T-cell (primary cell): ENCODE measurements around the gene FDXACB1. TPM values are rescaled to one million over a fixed set of nuclear protein-coding genes. Genes with fewer than 3 reads are reported as not detected.
A peak's percentile ranks its signal among the peaks of the same experiment; 100 is the strongest.

Experiments
- ATAC-seq, 4 experiments: fragments of 200-7000 bp in 3 of 4; fragments of 150-1000 bp in 1 of 4; cut with Tn5 transposase; replicated peaks in 1 of 4; 1 replicate in 3 of 4; 2 replicates in 1 of 4; pipeline ENCODE4 v1.10.0; 2021; ENCODE audit warnings: moderate library complexity in 3 of 4, mild to moderate bottlenecking in 2 of 4, moderate number of reproducible peaks in 1 of 4
- CTCF ChIA-PET, 2 donors: fragments of 300-600 bp; sonication (Branson Sonifier 250); formaldehyde crosslinking; loops; one replicate each; lab custom pipeline; 2022; ENCODE audit warnings: antibody characterized with exemption in 2 of 2; lab: Charles Lee
- POLR2A ChIA-PET, 2 donors: fragments of 300-600 bp; sonication (Branson Sonifier 250); formaldehyde crosslinking; loops; one replicate each; lab custom pipeline; 2022; ENCODE audit warnings: antibody characterized with exemption in 2 of 2; lab: Charles Lee
- DNase-seq, 35 experiments: peaks; one replicate each; pipeline versions ENCODE4 v3.0.0 to v3.0.0-alpha.2; 2013 to 2023
- H3K27ac ChIP-seq: one replicate; pipeline ENCODE4 v1.5.1; 2013; ENCODE audit warnings: low read length
- H3K27me3 ChIP-seq, 2 experiments: replicated peaks in 1 of 2; 1 replicate in 1 of 2; 2 replicates in 1 of 2; pipeline versions ENCODE4 v1.6.1 to v1.7.0; 2013; ENCODE audit warnings: low read length in 1 of 2, mixed read lengths in 1 of 2; ENCODE audit not compliant: control insufficient read depth in 2 of 2, insufficient read depth in 2 of 2; ENCODE audit errors: extremely low read depth in 1 of 2
- H3K36me3 ChIP-seq, 2 donors: 1 replicate in 1 of 2; 2 replicates in 1 of 2; pipeline versions ENCODE4 v1.6.1 to v1.7.0; 2013; ENCODE audit warnings: low read length in 1 of 2; ENCODE audit not compliant: control insufficient read depth in 2 of 2, insufficient read depth in 1 of 2; ENCODE audit errors: extremely low read depth in 1 of 2
- H3K4me1 ChIP-seq, 2 experiments: 1 replicate in 1 of 2; 2 replicates in 1 of 2; pipeline versions ENCODE4 v1.6.1 to v1.7.0; 2013; ENCODE audit warnings: low read length in 2 of 2, mixed read lengths in 1 of 2; ENCODE audit not compliant: insufficient read depth in 2 of 2, control insufficient read depth in 1 of 2; ENCODE audit errors: extremely low read depth in 1 of 2
- H3K4me3 ChIP-seq, 2 donors: 1 replicate in 1 of 2; 2 replicates in 1 of 2; pipeline versions ENCODE4 v1.5.1 to v1.7.0; 2013; ENCODE audit warnings: mild to moderate bottlenecking in 2 of 2, low read length in 1 of 2, moderate library complexity in 1 of 2; ENCODE audit not compliant: control insufficient read depth in 1 of 2; ENCODE audit errors: extremely low read depth in 1 of 2
- H3K9me3 ChIP-seq: 2 replicates; pipeline ENCODE4 v1.7.0; 2013
- H3K27ac Mint-ChIP-seq, 2 donors: one replicate each; pipeline ENCODE4 v1.8.0; 2020 to 2021; ENCODE audit warnings: mild to moderate bottlenecking in 2 of 2, mixed read lengths in 2 of 2
- H3K27me3 Mint-ChIP-seq, 2 donors: one replicate each; pipeline ENCODE4 v1.8.0; 2021 to 2022; ENCODE audit warnings: mixed read lengths in 2 of 2
- H3K36me3 Mint-ChIP-seq: one replicate; pipeline ENCODE4 v1.8.0; 2021; ENCODE audit warnings: mixed read lengths
- H3K4me1 Mint-ChIP-seq, 3 donors: one replicate each; pipeline ENCODE4 v1.8.0; 2020 to 2022; ENCODE audit warnings: mixed read lengths in 3 of 3, mild to moderate bottlenecking in 1 of 3
- H3K4me3 Mint-ChIP-seq, 3 donors: one replicate each; pipeline ENCODE4 v1.8.0; 2020 to 2022; ENCODE audit warnings: mild to moderate bottlenecking in 3 of 3, mixed read lengths in 3 of 3, moderate library complexity in 3 of 3
- H3K9me3 Mint-ChIP-seq, 3 donors: one replicate each; pipeline ENCODE4 v1.8.0; 2020 to 2022; ENCODE audit warnings: mixed read lengths in 3 of 3
- WGBS: methylation state at CpG from one replicate; pipeline ENCODE4 v1.1.5; 2013; ENCODE audit warnings: missing lambda C conversion rate; ENCODE audit not compliant: insufficient coverage; 5-methylcytosine and 5-hydroxymethylcytosine counted together
- total RNA-seq, 35 experiments: library from RNA in 6 of 35; stranded (reverse) in 6 of 35; fragments of 120-200 nt in 1 of 35; gene quantifications; one replicate each; pipeline versions ENCODE4 v1.2.1 to v1.2.4 and lab custom pipeline; 2013 to 2026

FDXACB1 gene
- total RNA-seq (1 to 10 TPM; 3.8 to 6.0 (median 4.3) TPM), total RNA-seq (lab: John Stamatoyannopoulos, UW) (2.1 to 14.2 (median 4.7) reads per million in 29 experiments)
- 6.4 TPM for total RNA-seq (2013)

- ATAC-seq: peak; percentile 85 to 91 (median 87)
- Histone ChIP-seq H3K27me3 (no peaks in the 10 kb centered on the region), H3K9me3 (no peaks in the 10 kb centered on the region), H3K36me3 (peaks cover 0 to 23% of the 10 kb centered on the region in 2 donors), H3K4me3 (peak within 1 kb of the TSS; percentile 78 to 80), H3K27ac (peak within 1 kb of the TSS; percentile 98), H3K4me1 (peaks cover 2 to 12% of the 10 kb centered on the region in 2 experiments)
- Mint-ChIP-seq H3K27me3 (no peaks in the 10 kb centered on the region), H3K27ac (peak within 1 kb of the TSS; percentile 97 to 98), H3K9me3 (no peaks in the 10 kb centered on the region), H3K36me3 (peaks cover 18% of the 10 kb centered on the region), H3K4me3 (peak within 1 kb of the TSS; percentile 81 to 91 (median 91)), H3K4me1 (peaks cover 16 to 25% (median 22%) of the 10 kb centered on the region in 3 donors)
- ChIA-PET CTCF (interaction anchor here (0.7 to 4.2 kb wide), 4 partner anchors 8 to 127 kb away, joined by 3 to 13 read pairs (median 3); partner anchors contain the start of gene ALG9 (in 1 of the 2)), POLR2A (no interaction called here)
- whole genome bisulfite sequencing: 0% methylated on average over 49 of the region's 55 CpGs
- peak; percentile 91 to 98 (median 95) for DNase-seq
These were observed at the start of gene FDXACB1, which contains the start of gene CFAP68 for GRCh38 chr11:111878849-111879636. Gene FDXACB1 (minus strand): TSS chr11:111879165. CDS start chr11:111879132, 33 bp downstream. Gene CFAP68 (plus strand): TSS chr11:111879541. CDS start chr11:111879561, 20 bp downstream.

GRCh38 chr11:111926505-111927391 is 47.8 kb upstream of the FDXACB1 start:
- Mint-ChIP-seq H3K27ac (peak overlapping the region; percentile 92 to 93), H3K4me1 (peaks cover 11 to 15% (median 14%) of the 10 kb centered on the region in 3 donors), H3K36me3 (no peaks in the 10 kb centered on the region), H3K27me3 (no peaks in the 10 kb centered on the region), H3K9me3 (no peaks in the 10 kb centered on the region), H3K4me3 (peak overlapping the region; percentile 79 to 82 (median 80))
- Histone ChIP-seq H3K36me3 (no peaks in the 10 kb centered on the region), H3K27me3 (no peaks in the 10 kb centered on the region), H3K27ac (peak overlapping the region; percentile 86), H3K9me3 (no peaks in the 10 kb centered on the region), H3K4me1 (peaks cover 2 to 19% of the 10 kb centered on the region in 2 experiments), H3K4me3 (peak overlapping the region; percentile 38 to 58)
- DNase-seq: peak; percentile 85 to 98 (median 92)
- ChIA-PET CTCF (interaction anchor here (0.6 to 2.0 kb wide), 21 partner anchors 9 to 353 kb away, joined by 3 to 20 read pairs (median 4); partner anchors contain the start of genes ALG9 (in 1 of the 2), CFAP68 (in 1 of the 2), FDXACB1 (in 1 of the 2) and NKAPD1 (in 1 of the 2)), POLR2A (interaction anchor here (0.5 to 1.2 kb wide), 16 partner anchors 9 to 330 kb away, joined by 3 to 13 read pairs (median 4); partner anchors contain the start of genes ALG9 (in 1 of the 2) and TIMM8B (in 1 of the 2))
- 0% methylated on average over 36 of the region's 47 CpGs for WGBS
- ATAC-seq: peak; percentile 90 to 95 (median 91)

- Mint-ChIP-seq H3K27me3 (peaks cover 0 to 1% of the 10 kb centered on the region in 2 donors), H3K4me1 (peaks cover 11 to 14% (median 13%) of the 10 kb centered on the region in 3 donors), H3K27ac (peak overlapping the region; percentile 92 to 93), H3K4me3 (peak overlapping the region; percentile 60 to 80 (median 79)), H3K36me3 (no peaks in the 10 kb centered on the region), H3K9me3 (no peaks in the 10 kb centered on the region)
- WGBS: 99% methylated on average over 10 of the region's 16 CpGs
- ATAC-seq (no peak), DNase-seq (no peak)
- H3K36me3 ChIP-seq: no peaks in the 10 kb centered on the region
- CTCF ChIA-PET: interaction anchor here (1.0 to 2.0 kb wide), 10 partner anchors 13 to 354 kb away, joined by 3 to 20 read pairs (median 4); partner anchors contain the start of genes ALG9 (in 1 of the 2), CFAP68 (in 1 of the 2), FDXACB1 (in 1 of the 2) and SDHD (in 1 of the 2)
- H3K9me3 ChIP-seq: no peaks in the 10 kb centered on the region
- H3K4me3 ChIP-seq: no peak overlapping the region
- peak overlapping the region; percentile 86 for H3K27ac ChIP-seq
- POLR2A ChIA-PET: interaction anchor here (0.5 to 1.1 kb wide), 4 partner anchors 11 to 160 kb away, joined by 3 to 7 read pairs (median 4); no protein-coding TSS in a partner anchor
- no peaks in the 10 kb centered on the region for H3K27me3 ChIP-seq
- H3K4me1 ChIP-seq: peaks cover 2 to 19% of the 10 kb centered on the region in 2 experiments
These were observed 47.0 kb upstream of the FDXACB1 start for GRCh38 chr11:111925953-111926352.

DNA sequence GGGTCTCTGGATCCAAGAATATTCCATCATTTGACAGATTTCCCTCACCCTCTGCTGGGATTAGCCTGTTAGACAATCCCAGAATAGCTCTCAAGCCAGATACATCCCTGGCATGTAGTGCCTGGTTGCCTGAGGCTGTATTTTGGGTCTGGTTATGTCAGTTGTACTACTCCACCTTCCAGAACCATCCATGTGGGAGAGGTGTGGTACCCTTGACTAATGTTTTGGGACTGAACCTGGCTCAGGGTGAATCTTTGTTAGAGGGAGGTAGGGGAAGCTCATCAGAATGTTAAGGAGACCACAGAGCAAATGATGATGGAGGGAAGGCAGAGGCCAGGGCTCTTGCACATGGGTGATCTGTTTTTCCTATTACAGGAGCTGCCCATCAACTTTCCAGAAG is 45.0 kb upstream of the FDXACB1 start:
- Histone ChIP-seq H3K4me1 (peaks cover 2 to 19% of the 10 kb centered on the region in 2 experiments), H3K27me3 (peaks cover 0 to 6% of the 10 kb centered on the region in 2 experiments), H3K4me3 (no peak overlapping the region), H3K27ac (no peak overlapping the region), H3K36me3 (no peaks in the 10 kb centered on the region), H3K9me3 (no peaks in the 10 kb centered on the region)
- Mint-ChIP-seq H3K9me3 (no peaks in the 10 kb centered on the region), H3K4me3 (no peak overlapping the region), H3K4me1 (peaks cover 11 to 14% (median 13%) of the 10 kb centered on the region in 3 donors), H3K27me3 (peaks cover 0 to 8% of the 10 kb centered on the region in 2 donors), H3K27ac (peak overlapping the region in 1 of 2 donors; percentile 14), H3K36me3 (no peaks in the 10 kb centered on the region)
- ChIA-PET CTCF (interaction anchor here in 1 of 2 donors (1.2 kb wide), 1 partner anchor 42 kb away, joined by 3 read pairs; no protein-coding TSS in a partner anchor), POLR2A (interaction anchor here in 1 of 2 donors (1.1 kb wide), 1 partner anchor 12 kb away, joined by 3 read pairs; no protein-coding TSS in a partner anchor)
- DNase-seq (no peak), ATAC-seq (no peak)

DNA sequence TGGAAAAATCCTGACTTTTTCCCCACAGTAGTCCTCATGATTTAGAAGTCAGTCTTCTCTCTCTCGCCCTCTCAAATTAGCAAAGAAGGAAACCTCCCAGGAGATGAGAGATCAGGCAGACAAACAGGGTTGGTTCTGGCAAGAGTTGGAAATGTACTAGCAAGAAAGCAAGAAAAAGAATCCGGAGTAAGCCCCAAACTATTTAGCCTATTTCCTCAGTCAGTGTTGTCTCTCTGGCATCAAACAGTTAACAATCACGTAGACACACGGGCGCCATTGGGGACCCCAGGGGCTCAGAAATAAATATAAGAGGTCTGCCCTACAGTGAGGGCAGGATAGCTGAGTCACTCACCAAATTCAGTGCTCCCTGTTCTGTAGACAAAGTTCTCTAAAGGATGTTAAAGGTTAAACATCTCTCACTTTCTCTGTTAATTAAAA is 44.4 kb upstream of the FDXACB1 start:
- WGBS: no CpG with 5 or more reads among the region's 5 CpGs
- H3K4me1 Mint-ChIP-seq: peaks cover 11 to 14% (median 13%) of the 10 kb centered on the region in 3 donors
- DNase-seq (no peak), ATAC-seq (no peak)
- peaks cover 0 to 8% of the 10 kb centered on the region in 2 donors for H3K27me3 Mint-ChIP-seq
- Histone ChIP-seq H3K36me3 (no peaks in the 10 kb centered on the region), H3K27ac (no peak overlapping the region), H3K4me3 (no peak overlapping the region), H3K4me1 (peaks cover 2 to 19% of the 10 kb centered on the region in 2 experiments), H3K27me3 (peaks cover 0 to 10% of the 10 kb centered on the region in 2 experiments), H3K9me3 (no peaks in the 10 kb centered on the region)
- ChIA-PET POLR2A (no interaction called here), CTCF (no interaction called here)
- H3K4me3 Mint-ChIP-seq: no peak overlapping the region
- H3K36me3 Mint-ChIP-seq: no peaks in the 10 kb centered on the region
- H3K27ac Mint-ChIP-seq: no peak overlapping the region
- H3K9me3 Mint-ChIP-seq: no peaks in the 10 kb centered on the region
